GM23338 (cell line): ENCODE results near the gene TAF13.

Experiments
- CREB1 ChIP-seq: fragments of 250-450 bp; sonication (Bioruptor Pico); IDR thresholded peaks from 2 replicates; pipeline ENCODE4 v1.5.0; 2020; ENCODE audit warnings: low read depth, mild to moderate bottlenecking, moderate library complexity
- EZH2 ChIP-seq: fragments of 200-600 bp; sonication (generic); IDR thresholded peaks from one replicate; pipeline ENCODE4 v1.8.0; 2017; ENCODE audit warnings: antibody characterized with exemption, mild to moderate bottlenecking, low read depth; ENCODE audit not compliant: unreplicated experiment
- EZH2phosphoT487 ChIP-seq: fragments of 200-600 bp; sonication (generic); IDR thresholded peaks from one replicate; pipeline ENCODE4 v1.8.1; 2018; ENCODE audit warnings: antibody characterized with exemption; ENCODE audit not compliant: unreplicated experiment
- POLR2AphosphoS5 ChIP-seq: IDR thresholded peaks from 2 replicates; pipeline ENCODE4 v1.6.1; 2016; ENCODE audit warnings: antibody characterized with exemption, low read depth
- TF ChIP-seq, protein P1 (sequence below), 2 experiments: fragments of 200-600 bp in 1 of 2; sonication (generic) in 1 of 2; conservative IDR thresholded peaks; 2 replicates each; pipeline versions ENCODE4 v1.5.1 to v1.6.1; 2016 to 2017; ENCODE audit warnings: antibody characterized with exemption in 2 of 2, low read depth in 2 of 2, mild to moderate bottlenecking in 2 of 2, moderate library complexity in 1 of 2
- TF ChIP-seq, protein P2 (sequence below): IDR thresholded peaks from one replicate; pipeline ENCODE4 v1.6.1; 2018; ENCODE audit warnings: antibody characterized with exemption; ENCODE audit not compliant: unreplicated experiment

DNA sequence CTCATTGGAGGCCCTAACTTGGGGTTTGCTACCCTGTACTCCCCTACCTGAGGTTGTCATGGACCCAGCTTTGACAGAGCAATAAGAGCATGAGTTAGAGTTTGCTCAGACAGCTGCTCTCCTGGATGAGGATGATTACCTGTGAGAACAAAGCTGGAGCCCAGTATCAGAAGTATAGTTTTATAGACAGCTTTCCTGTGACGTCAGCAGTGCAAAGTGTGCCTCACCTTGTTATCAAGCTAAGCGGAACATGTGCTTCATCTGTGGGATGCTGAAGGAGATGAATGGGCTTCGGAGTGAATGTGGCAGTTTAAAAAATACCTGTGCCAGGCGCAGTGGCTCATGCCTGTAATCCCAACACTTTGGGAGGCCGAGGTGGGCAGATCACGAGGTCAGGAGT is 28.5 kb downstream of the TAF13 start:
- TF ChIP-seq POLR2AphosphoS5 (no peak), EZH2phosphoT487 (no peak), EZH2 (no peak), CREB1 (no peak)
- TF ChIP-seq, protein P1, sequence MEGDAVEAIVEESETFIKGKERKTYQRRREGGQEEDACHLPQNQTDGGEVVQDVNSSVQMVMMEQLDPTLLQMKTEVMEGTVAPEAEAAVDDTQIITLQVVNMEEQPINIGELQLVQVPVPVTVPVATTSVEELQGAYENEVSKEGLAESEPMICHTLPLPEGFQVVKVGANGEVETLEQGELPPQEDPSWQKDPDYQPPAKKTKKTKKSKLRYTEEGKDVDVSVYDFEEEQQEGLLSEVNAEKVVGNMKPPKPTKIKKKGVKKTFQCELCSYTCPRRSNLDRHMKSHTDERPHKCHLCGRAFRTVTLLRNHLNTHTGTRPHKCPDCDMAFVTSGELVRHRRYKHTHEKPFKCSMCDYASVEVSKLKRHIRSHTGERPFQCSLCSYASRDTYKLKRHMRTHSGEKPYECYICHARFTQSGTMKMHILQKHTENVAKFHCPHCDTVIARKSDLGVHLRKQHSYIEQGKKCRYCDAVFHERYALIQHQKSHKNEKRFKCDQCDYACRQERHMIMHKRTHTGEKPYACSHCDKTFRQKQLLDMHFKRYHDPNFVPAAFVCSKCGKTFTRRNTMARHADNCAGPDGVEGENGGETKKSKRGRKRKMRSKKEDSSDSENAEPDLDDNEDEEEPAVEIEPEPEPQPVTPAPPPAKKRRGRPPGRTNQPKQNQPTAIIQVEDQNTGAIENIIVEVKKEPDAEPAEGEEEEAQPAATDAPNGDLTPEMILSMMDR (conservative IDR thresholded peaks at IDR 0.05; ENCODE audit: low read depth in 2 of 2) = no peak
- TF ChIP-seq, protein P2, sequence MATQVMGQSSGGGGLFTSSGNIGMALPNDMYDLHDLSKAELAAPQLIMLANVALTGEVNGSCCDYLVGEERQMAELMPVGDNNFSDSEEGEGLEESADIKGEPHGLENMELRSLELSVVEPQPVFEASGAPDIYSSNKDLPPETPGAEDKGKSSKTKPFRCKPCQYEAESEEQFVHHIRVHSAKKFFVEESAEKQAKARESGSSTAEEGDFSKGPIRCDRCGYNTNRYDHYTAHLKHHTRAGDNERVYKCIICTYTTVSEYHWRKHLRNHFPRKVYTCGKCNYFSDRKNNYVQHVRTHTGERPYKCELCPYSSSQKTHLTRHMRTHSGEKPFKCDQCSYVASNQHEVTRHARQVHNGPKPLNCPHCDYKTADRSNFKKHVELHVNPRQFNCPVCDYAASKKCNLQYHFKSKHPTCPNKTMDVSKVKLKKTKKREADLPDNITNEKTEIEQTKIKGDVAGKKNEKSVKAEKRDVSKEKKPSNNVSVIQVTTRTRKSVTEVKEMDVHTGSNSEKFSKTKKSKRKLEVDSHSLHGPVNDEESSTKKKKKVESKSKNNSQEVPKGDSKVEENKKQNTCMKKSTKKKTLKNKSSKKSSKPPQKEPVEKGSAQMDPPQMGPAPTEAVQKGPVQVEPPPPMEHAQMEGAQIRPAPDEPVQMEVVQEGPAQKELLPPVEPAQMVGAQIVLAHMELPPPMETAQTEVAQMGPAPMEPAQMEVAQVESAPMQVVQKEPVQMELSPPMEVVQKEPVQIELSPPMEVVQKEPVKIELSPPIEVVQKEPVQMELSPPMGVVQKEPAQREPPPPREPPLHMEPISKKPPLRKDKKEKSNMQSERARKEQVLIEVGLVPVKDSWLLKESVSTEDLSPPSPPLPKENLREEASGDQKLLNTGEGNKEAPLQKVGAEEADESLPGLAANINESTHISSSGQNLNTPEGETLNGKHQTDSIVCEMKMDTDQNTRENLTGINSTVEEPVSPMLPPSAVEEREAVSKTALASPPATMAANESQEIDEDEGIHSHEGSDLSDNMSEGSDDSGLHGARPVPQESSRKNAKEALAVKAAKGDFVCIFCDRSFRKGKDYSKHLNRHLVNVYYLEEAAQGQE = no peak
